ENCODE results near the gene CRKL. TPM values are rescaled to one million over a fixed set of nuclear protein-coding genes. Genes with fewer than 3 reads are reported as not detected.
A peak's percentile ranks its signal among the peaks of the same experiment; 100 is the strongest.

Gene CRKL
- total RNA-seq, 1 experiment from 2014 or later, result 106 TPM

DNA sequence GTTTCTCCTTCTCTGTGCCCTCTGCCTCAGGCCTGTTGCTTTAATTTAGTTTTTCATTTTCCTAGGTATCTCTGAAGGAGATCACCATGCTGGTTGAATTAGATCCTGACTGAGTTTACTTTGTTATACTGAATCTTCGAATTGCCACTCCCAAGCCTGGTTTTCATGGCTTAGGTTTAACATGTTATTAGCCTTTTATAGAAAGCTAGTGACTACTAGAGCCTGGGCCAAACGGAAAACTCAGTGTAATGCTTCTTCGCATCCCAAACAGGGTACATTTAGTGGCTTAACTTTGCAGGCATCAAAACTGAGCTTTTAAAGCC, 3.6 kb downstream of the CRKL start:
- Histone ChIP-seq H4K5ac (ENCODE audit: insufficient read length, low read depth, low read length) (no peak overlapping the region), H3K9me3 (ENCODE audit: control insufficient read depth, low read depth, low read length) (no peaks in the 10 kb centered on the region)

More for the DNA sequence above, 3.6 kb downstream of the CRKL start:
- Histone ChIP-seq H3K18ac (ENCODE audit: insufficient read length, low read depth, low read length) (no peak overlapping the region), H3K79me2 (ENCODE audit: insufficient read depth, low read length) (peaks cover 66% of the 10 kb centered on the region), H3T11ph (ENCODE audit: low read length) (no peak overlapping the region), H2BK15ac (ENCODE audit: low read depth, low read length) (no peak overlapping the region), H3K14ac (ENCODE audit: insufficient read depth, low read length) (no peak overlapping the region), H3K27ac (ENCODE audit: insufficient read length, low read depth, low read length) (no peak overlapping the region), H3K4me1 (ENCODE audit: insufficient read depth, low read length) (peaks cover 5% of the 10 kb centered on the region; the same call in 1 of the 2 replicates), H4K91ac (ENCODE audit: insufficient read length, low read depth, low read length) (no peak overlapping the region), H3K9ac (ENCODE audit: extremely low read depth, insufficient read length, low read length) (peak overlapping the region; percentile 13), H2BK120ac (ENCODE audit: low read depth, low read length, poor library complexity, severe bottlenecking) (no peak overlapping the region), H3K23ac (ENCODE audit: insufficient read length, low read depth, low read length) (no peak overlapping the region), H3K79me1 (ENCODE audit: insufficient read depth, low read depth, low read length, poor library complexity, severe bottlenecking) (peaks cover 4% of the 10 kb centered on the region), H2AK5ac (ENCODE audit: insufficient read length, low read length) (no peak overlapping the region), H2BK5ac (ENCODE audit: insufficient read length, low read length) (no peak overlapping the region), H3K27me3 (ENCODE audit: insufficient read depth, low read length) (no peaks in the 10 kb centered on the region), H4K8ac (replicated peaks; ENCODE audit: insufficient read length, low read depth, low read length) (no peak overlapping the region), H3K23me2 (ENCODE audit: insufficient read length, low read depth, low read length, poor library complexity, severe bottlenecking) (peaks cover 11% of the 10 kb centered on the region), H3K56ac (ENCODE audit: insufficient read length, low read depth, low read length) (no peak overlapping the region), H4K20me1 (ENCODE audit: control insufficient read depth, insufficient read depth, insufficient read length) (no peaks in the 10 kb centered on the region), H3K4me2 (ENCODE audit: insufficient read depth, insufficient read length, low read length) (peak overlapping the region; percentile 57), H3K4ac (ENCODE audit: low read depth, low read length) (no peak overlapping the region), H2AFZ (ENCODE audit: low read length) (no peak overlapping the region), H2BK12ac (ENCODE audit: insufficient read length, low read depth, low read length) (no peak overlapping the region), H2BK20ac (ENCODE audit: low read depth, low read length, poor library complexity, severe bottlenecking) (no peak overlapping the region)
- Mint-ChIP-seq H3K36me3 (ENCODE audit: insufficient read depth in 1 of 3, low read depth in 3 of 3) (peaks cover 17 to 42% (median 30%) of the 10 kb centered on the region in 3 experiments), H3K4me1 (peaks cover 49 to 54% of the 10 kb centered on the region in 2 experiments), H3K27ac (peak overlapping the region in 2 of 3 experiments; percentile 20 to 70; a peak in 3 of 7 replicates), H3K27me3 (ENCODE audit: low read depth) (no peaks in the 10 kb centered on the region), H3K9me3 (peaks cover 0 to 2% of the 10 kb centered on the region in 2 experiments; a peak in 3 of 5 replicates), H3K4me3 (peak overlapping the region; percentile 98 to 99)
- DNase-seq, result no peak
- WGBS (ENCODE audit: extremely low coverage, insufficient read length, low lambda C conversion rate), result no CpG with 5 or more reads among the region's 3 CpGs
- TF ChIP-seq CTCF (conservative IDR thresholded peaks at IDR 0.05), result no peak
